Osteocyte (in vitro differentiated cells): ENCODE results near the gene LEMD2. TPM values are rescaled to one million over a fixed set of nuclear protein-coding genes. Genes with fewer than 3 reads are reported as not detected.

ENCODE experiments used
- DNase-seq: peaks from one replicate; pipeline ENCODE4 v3.0.0; 2021; ENCODE audit warnings: mixed read lengths; ENCODE audit not compliant: unreplicated experiment; ENCODE audit errors: extremely low spot score
- H3K27ac Mint-ChIP-seq: one replicate; pipeline ENCODE4 v1.8.0; 2021; ENCODE audit warnings: mild to moderate bottlenecking, mixed read lengths; ENCODE audit not compliant: unreplicated experiment
- H3K27me3 Mint-ChIP-seq: one replicate; pipeline ENCODE4 v1.8.0; 2021; ENCODE audit warnings: mixed read lengths; ENCODE audit not compliant: unreplicated experiment
- H3K36me3 Mint-ChIP-seq: one replicate; pipeline ENCODE4 v1.8.0; 2021; ENCODE audit warnings: mixed read lengths; ENCODE audit not compliant: unreplicated experiment
- H3K4me1 Mint-ChIP-seq: one replicate; pipeline ENCODE4 v1.8.0; 2021; ENCODE audit warnings: mixed read lengths; ENCODE audit not compliant: unreplicated experiment
- H3K4me3 Mint-ChIP-seq: one replicate; pipeline ENCODE4 v1.8.0; 2021; ENCODE audit warnings: mild to moderate bottlenecking, moderate library complexity, mixed read lengths; ENCODE audit not compliant: unreplicated experiment
- H3K9me3 Mint-ChIP-seq: one replicate; pipeline ENCODE4 v1.8.0; 2021; ENCODE audit warnings: mixed read lengths; ENCODE audit not compliant: unreplicated experiment
- total RNA-seq: library from RNA; stranded (reverse); gene quantifications from 2 replicates; pipeline ENCODE4 v1.2.1, GENCODE V29; 2021
- TF ChIP-seq, protein P1 (sequence below): fragments of 200-600 bp; sonication (generic); IDR thresholded peaks from 2 replicates; pipeline ENCODE4 v1.5.0; 2021; ENCODE audit warnings: antibody characterized with exemption, mild to moderate bottlenecking, moderate library complexity

The LEMD2 gene
- total RNA-seq, 1 donor from 2014 or later = 70.4 TPM

DNA sequence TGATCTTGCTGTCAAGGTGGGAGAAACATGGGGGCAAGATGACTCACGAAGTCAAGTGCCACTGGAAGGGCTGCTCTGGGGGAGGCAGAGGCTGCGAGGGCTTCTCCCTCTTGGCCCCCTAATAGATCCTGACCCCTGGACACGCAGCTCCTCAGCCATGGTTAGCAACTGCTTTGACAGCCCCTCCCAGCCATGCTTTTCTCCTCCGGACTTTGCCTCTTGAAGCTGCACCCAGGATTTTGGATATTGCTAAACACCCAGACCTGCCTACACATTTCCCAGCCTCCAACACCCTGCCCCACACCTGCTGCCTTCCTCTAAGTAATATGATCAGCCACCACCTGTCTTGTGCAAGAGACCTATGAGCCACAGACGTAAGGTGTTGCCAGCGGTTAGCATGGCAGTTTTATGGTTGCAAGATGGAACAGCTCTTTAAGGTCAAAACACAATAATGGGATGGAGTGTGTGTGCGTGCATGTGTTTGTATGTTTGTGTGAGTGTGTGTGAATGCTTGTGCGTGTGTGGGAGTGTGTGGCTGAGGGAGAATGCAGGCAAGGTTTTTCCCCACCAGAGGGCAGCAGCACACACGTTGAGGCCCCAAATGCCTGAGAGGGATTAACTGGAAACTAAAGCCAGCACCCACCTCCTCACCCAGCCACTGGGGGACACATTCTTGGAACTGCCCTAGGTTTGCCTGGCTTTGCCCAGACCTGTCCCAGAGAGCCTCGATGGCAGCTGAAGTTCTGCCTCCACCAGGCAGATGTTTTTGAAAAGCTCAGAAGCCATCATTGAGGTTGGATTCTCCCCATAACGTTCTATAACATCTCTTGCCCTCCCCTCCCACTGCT, 44.7 kb downstream of the LEMD2 start:
- Mint-ChIP-seq H3K9me3 (no peaks in the 10 kb centered on the region), H3K4me1 (peaks cover 52% of the 10 kb centered on the region)

GRCh38 chr6:33742837-33743236, 46.1 kb downstream of the LEMD2 start:
- TF ChIP-seq, protein P1, sequence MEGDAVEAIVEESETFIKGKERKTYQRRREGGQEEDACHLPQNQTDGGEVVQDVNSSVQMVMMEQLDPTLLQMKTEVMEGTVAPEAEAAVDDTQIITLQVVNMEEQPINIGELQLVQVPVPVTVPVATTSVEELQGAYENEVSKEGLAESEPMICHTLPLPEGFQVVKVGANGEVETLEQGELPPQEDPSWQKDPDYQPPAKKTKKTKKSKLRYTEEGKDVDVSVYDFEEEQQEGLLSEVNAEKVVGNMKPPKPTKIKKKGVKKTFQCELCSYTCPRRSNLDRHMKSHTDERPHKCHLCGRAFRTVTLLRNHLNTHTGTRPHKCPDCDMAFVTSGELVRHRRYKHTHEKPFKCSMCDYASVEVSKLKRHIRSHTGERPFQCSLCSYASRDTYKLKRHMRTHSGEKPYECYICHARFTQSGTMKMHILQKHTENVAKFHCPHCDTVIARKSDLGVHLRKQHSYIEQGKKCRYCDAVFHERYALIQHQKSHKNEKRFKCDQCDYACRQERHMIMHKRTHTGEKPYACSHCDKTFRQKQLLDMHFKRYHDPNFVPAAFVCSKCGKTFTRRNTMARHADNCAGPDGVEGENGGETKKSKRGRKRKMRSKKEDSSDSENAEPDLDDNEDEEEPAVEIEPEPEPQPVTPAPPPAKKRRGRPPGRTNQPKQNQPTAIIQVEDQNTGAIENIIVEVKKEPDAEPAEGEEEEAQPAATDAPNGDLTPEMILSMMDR = no peak
- Mint-ChIP-seq H3K4me1 (peaks cover 42% of the 10 kb centered on the region), H3K4me3 (no peak overlapping the region), H3K36me3 (no peaks in the 10 kb centered on the region), H3K27me3 (no peaks in the 10 kb centered on the region), H3K27ac (no peak overlapping the region), H3K9me3 (no peaks in the 10 kb centered on the region)
- no peak for DNase-seq

More for the DNA sequence above, 44.7 kb downstream of the LEMD2 start:
- Mint-ChIP-seq H3K36me3 (no peaks in the 10 kb centered on the region), H3K27me3 (no peaks in the 10 kb centered on the region), H3K27ac (peak overlapping the region; percentile 93), H3K4me3 (no peak overlapping the region)
- TF ChIP-seq, protein P1 = peak; percentile 95
- DNase-seq = peak; percentile 89

DNA sequence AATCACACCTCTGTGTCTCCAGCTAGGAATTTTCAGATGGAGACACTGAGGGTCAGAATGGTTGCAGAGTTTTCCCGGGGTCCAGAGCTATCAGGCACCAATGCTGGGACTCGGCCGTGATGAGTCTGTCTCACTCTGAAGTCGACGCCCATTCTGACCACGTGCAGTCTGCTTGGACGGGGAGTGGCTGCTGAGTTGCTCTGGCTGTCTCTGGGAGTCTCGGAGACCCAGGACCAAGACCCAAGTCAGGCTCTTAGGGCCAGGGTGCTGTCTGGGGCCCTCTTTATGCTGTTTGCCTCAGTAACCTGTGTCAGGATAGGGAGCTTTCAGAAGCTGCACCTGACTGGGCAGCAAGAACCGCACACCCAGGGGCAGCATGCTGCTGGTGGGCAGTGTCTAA, 46.8 kb downstream of the LEMD2 start:
- TF ChIP-seq, protein P1 = no peak
- Mint-ChIP-seq H3K9me3 (no peaks in the 10 kb centered on the region), H3K4me3 (no peak overlapping the region), H3K27ac (no peak overlapping the region), H3K36me3 (no peaks in the 10 kb centered on the region), H3K27me3 (no peaks in the 10 kb centered on the region), H3K4me1 (peaks cover 38% of the 10 kb centered on the region)
- DNase-seq = no peak

DNA sequence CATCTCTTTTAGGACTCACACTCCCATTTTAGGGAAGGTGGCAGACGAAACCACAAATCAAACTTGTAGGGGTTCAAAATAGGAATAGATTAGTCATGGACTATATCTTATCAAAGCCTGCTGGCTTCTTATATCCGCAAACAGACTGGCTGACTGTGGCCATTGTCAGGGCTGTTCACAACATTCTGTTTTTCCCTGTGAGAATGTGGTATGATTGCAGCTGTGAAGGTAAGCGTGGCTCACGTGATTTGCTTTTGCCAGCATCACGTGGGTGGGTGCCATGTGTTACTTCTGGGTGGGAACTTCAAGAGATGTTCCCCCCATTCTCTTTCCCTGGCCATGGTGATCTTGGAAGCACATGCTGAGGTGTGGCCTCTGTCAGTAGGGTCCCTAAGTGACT, 48.1 kb downstream of the LEMD2 start:
- no peak for DNase-seq
- Mint-ChIP-seq H3K36me3 (no peaks in the 10 kb centered on the region), H3K9me3 (no peaks in the 10 kb centered on the region), H3K4me1 (peaks cover 25% of the 10 kb centered on the region), H3K27me3 (no peaks in the 10 kb centered on the region), H3K4me3 (no peak overlapping the region), H3K27ac (no peak overlapping the region)
- TF ChIP-seq, protein P1 = no peak

GRCh38 chr6:33740204-33740608, 48.7 kb downstream of the LEMD2 start:
- no peak for DNase-seq
- Mint-ChIP-seq H3K36me3 (no peaks in the 10 kb centered on the region), H3K9me3 (no peaks in the 10 kb centered on the region), H3K27me3 (no peaks in the 10 kb centered on the region), H3K4me3 (no peak overlapping the region), H3K27ac (no peak overlapping the region), H3K4me1 (peaks cover 19% of the 10 kb centered on the region)
- TF ChIP-seq, protein P1 = no peak
